ENCODE measurements around the gene AKAP7.

The AKAP7 gene

DNA sequence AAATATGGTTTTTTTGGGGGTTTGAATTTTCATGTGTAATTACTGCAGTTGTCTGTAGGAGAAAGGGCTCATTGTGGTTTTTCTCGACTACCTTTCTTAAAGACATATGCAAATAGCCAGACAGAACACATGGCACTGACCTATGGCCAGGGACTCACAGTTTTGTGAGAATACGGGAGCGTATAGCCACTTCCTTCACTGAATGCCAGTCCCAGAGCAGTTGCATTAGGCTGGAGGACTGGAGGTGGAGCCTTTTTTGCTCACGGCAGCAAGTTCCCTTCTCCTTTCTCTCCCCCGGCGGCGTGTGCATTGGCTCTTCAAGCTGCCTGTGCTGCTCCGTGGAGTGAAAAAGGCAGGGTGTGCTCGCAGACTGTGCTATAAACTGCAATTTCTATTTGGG is 114.9 kb downstream of the AKAP7 start:
- POLR2A ChIA-PET, result no interaction called here
- peak; percentile 55 to 83 (median 73) for DNase-seq
- Histone ChIP-seq H3K4me3 (ENCODE audit: control insufficient read depth in 1 of 7, extremely low read depth in 1 of 7, insufficient read depth in 4 of 7, low read depth in 2 of 7, low read length in 6 of 7) (peak overlapping the region in 6 of 7 experiments; percentile 41 to 79 (median 59)), H3K9me3 (ENCODE audit: control extremely low read depth in 1 of 5, control insufficient read depth in 4 of 5, insufficient read depth in 2 of 5, low read depth in 1 of 5, low read length in 4 of 5) (no peaks in the 10 kb centered on the region), H3K36me3 (ENCODE audit: control insufficient read depth in 4 of 4, insufficient read depth in 4 of 4, low read length in 3 of 4) (no peaks in the 10 kb centered on the region), H3K27me3 (replicated peaks in 2 of 5; ENCODE audit: control insufficient read depth in 4 of 5, insufficient read depth in 5 of 5, low read length in 4 of 5) (no peaks in the 10 kb centered on the region), H3K4me1 (ENCODE audit: control extremely low read depth in 1 of 4, control insufficient read depth in 4 of 4, insufficient read depth in 4 of 4, low read length in 3 of 4) (peaks cover 15 to 37% (median 28%) of the 10 kb centered on the region in 4 experiments), H3K27ac (ENCODE audit: insufficient read depth in 1 of 2, low read depth in 1 of 2, low read length in 2 of 2, poor library complexity in 1 of 2, severe bottlenecking in 2 of 2) (no peak overlapping the region)
- WGBS (ENCODE audit: insufficient coverage), result 0% methylated on average over 6 of the region's 9 CpGs
- CTCF ChIA-PET, result interaction anchor here (0.9 kb wide), 1 partner anchor 98 kb away, joined by 3 read pairs; no protein-coding TSS in a partner anchor

DNA sequence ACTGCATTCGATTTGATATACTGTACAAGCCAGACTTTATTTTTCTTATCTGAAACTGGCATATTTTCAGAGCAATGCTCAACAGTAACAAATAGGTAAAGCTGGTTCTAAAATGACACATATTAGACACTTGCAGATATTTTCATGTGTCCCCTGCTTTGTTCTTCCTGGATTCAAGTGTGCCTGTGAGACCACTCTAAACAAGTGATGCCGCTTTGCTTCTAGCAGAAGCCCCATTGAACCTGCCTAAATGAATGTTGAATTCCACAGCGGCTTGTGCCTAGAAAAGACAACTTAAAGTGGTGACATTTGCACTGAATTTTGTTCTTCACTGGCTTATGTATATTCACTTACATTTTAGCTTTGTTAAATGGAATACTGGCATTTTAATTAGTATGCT is 115.7 kb downstream of the AKAP7 start:
- Histone ChIP-seq H3K36me3 (ENCODE audit: control insufficient read depth in 4 of 4, insufficient read depth in 4 of 4, low read length in 3 of 4) (no peaks in the 10 kb centered on the region), H3K4me1 (ENCODE audit: control extremely low read depth in 1 of 4, control insufficient read depth in 4 of 4, insufficient read depth in 4 of 4, low read length in 3 of 4) (peaks cover 18 to 44% (median 31%) of the 10 kb centered on the region in 4 experiments), H3K4me3 (ENCODE audit: control insufficient read depth in 1 of 7, extremely low read depth in 1 of 7, insufficient read depth in 4 of 7, low read depth in 2 of 7, low read length in 6 of 7) (peak overlapping the region in 3 of 7 experiments; percentile 50 to 79 (median 58)), H3K27ac (ENCODE audit: insufficient read depth in 1 of 2, low read depth in 1 of 2, low read length in 2 of 2, poor library complexity in 1 of 2, severe bottlenecking in 2 of 2) (no peak overlapping the region), H3K9me3 (ENCODE audit: control extremely low read depth in 1 of 5, control insufficient read depth in 4 of 5, insufficient read depth in 2 of 5, low read depth in 1 of 5, low read length in 4 of 5) (no peaks in the 10 kb centered on the region), H3K27me3 (replicated peaks in 2 of 5; ENCODE audit: control insufficient read depth in 4 of 5, insufficient read depth in 5 of 5, low read length in 4 of 5) (no peaks in the 10 kb centered on the region)
- DNase-seq, result no peak
- WGBS (ENCODE audit: insufficient coverage), result 76% methylated on average over 2 of the region's 3 CpGs
- ChIA-PET CTCF (interaction anchor here (0.9 kb wide), 1 partner anchor 97 kb away, joined by 3 read pairs; no protein-coding TSS in a partner anchor), POLR2A (no interaction called here)

DNA sequence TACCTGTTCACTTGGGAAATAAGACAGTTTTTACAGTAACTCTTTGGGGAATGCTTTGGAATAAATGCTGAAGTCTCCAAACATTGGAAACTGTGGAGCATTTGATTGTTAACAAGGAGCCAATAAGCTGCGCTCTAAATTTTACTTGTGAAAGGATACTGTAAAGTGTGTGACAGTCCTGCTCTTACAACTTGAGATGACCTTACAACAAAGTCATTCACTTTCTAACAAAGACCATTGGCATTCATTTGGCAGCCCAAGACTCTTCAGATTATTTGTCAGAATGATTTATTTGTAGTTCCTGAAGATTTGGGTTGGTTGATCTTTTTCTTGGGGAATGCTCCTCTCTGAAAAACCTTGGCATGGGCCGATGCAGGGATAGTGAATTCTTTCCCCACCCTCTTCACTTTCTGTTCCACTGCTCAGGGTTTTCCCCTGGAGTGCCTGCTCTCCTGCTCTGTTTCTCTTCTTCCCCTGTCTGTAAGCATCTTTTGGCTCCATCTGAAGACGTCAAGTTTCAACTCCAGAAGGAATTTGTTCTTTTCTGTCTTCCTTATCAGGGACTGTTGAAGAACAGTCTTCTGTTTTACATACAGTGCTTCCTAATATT is 116.4 kb downstream of the AKAP7 start:
- Histone ChIP-seq H3K36me3 (ENCODE audit: control insufficient read depth in 4 of 4, insufficient read depth in 4 of 4, low read length in 3 of 4) (no peaks in the 10 kb centered on the region), H3K27me3 (replicated peaks in 2 of 5; ENCODE audit: control insufficient read depth in 4 of 5, insufficient read depth in 5 of 5, low read length in 4 of 5) (no peaks in the 10 kb centered on the region), H3K4me1 (ENCODE audit: control extremely low read depth in 1 of 4, control insufficient read depth in 4 of 4, insufficient read depth in 4 of 4, low read length in 3 of 4) (peaks cover 18 to 44% (median 31%) of the 10 kb centered on the region in 4 experiments), H3K27ac (ENCODE audit: insufficient read depth in 1 of 2, low read depth in 1 of 2, low read length in 2 of 2, poor library complexity in 1 of 2, severe bottlenecking in 2 of 2) (no peak overlapping the region), H3K9me3 (ENCODE audit: control extremely low read depth in 1 of 5, control insufficient read depth in 4 of 5, insufficient read depth in 2 of 5, low read depth in 1 of 5, low read length in 4 of 5) (no peaks in the 10 kb centered on the region), H3K4me3 (ENCODE audit: control insufficient read depth in 1 of 7, extremely low read depth in 1 of 7, insufficient read depth in 4 of 7, low read depth in 2 of 7, low read length in 6 of 7) (no peak overlapping the region)
- ChIA-PET CTCF (no interaction called here), POLR2A (no interaction called here)
- 80% methylated on average over 1 of the region's 3 CpGs for WGBS (ENCODE audit: insufficient coverage)
- no peak for DNase-seq

DNA sequence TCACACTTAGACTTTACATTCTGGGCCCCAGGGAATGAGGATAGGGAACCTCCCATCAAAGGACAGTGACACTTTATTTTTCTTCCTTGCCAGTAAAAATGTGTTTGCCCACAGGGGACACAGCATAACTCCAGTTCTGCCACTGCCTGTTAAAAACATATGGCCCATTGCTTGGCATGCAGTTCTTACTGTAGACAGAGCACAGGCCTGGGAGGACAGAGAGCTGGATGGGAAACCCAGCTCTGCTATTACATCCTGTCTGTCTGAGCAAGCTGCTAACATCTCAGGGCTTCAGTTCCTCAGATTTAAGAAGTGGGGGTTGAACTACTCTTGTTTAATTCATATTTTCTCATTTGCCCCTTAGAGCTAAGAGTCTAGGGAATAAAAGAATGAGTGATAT is 120.2 kb downstream of the AKAP7 start:
- POLR2A ChIA-PET, result no interaction called here
- peak in 2 of 3 donors; percentile 13 to 44 for DNase-seq
- Histone ChIP-seq H3K4me3 (ENCODE audit: control insufficient read depth in 1 of 7, extremely low read depth in 1 of 7, insufficient read depth in 4 of 7, low read depth in 2 of 7, low read length in 6 of 7) (no peak overlapping the region), H3K27ac (ENCODE audit: insufficient read depth in 1 of 2, low read depth in 1 of 2, low read length in 2 of 2, poor library complexity in 1 of 2, severe bottlenecking in 2 of 2) (no peak overlapping the region), H3K27me3 (replicated peaks in 2 of 5; ENCODE audit: control insufficient read depth in 4 of 5, insufficient read depth in 5 of 5, low read length in 4 of 5) (no peaks in the 10 kb centered on the region), H3K9me3 (ENCODE audit: control extremely low read depth in 1 of 5, control insufficient read depth in 4 of 5, insufficient read depth in 2 of 5, low read depth in 1 of 5, low read length in 4 of 5) (no peaks in the 10 kb centered on the region), H3K4me1 (ENCODE audit: control extremely low read depth in 1 of 4, control insufficient read depth in 4 of 4, insufficient read depth in 4 of 4, low read length in 3 of 4) (peaks cover 12 to 35% (median 21%) of the 10 kb centered on the region in 4 experiments), H3K36me3 (ENCODE audit: control insufficient read depth in 4 of 4, insufficient read depth in 4 of 4, low read length in 3 of 4) (no peaks in the 10 kb centered on the region)
- CTCF ChIA-PET, result no interaction called here

DNA sequence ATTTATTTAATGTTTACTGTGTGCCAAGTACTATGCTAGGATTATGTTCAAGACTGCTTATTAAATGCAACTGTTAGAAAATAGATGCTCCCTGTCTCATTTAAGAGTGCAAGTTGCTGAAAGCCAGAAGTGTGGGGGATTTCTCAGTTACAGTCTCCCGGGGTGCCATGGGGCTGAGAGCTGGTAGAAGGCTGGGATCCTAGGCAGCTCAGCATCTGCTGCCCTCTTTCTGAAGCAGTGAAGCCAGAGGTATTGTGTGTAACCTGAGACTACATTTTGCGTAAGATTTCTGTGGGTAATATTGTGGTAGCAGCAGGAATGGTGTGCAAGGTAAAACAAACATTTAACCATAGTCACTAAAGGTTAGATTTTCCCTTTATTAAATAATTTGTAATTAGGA is 120.6 kb downstream of the AKAP7 start:
- Histone ChIP-seq H3K4me3 (ENCODE audit: control insufficient read depth in 1 of 7, extremely low read depth in 1 of 7, insufficient read depth in 4 of 7, low read depth in 2 of 7, low read length in 6 of 7) (no peak overlapping the region), H3K9me3 (ENCODE audit: control extremely low read depth in 1 of 5, control insufficient read depth in 4 of 5, insufficient read depth in 2 of 5, low read depth in 1 of 5, low read length in 4 of 5) (peaks cover 0 to 2% (median 0%) of the 10 kb centered on the region in 5 experiments), H3K27ac (ENCODE audit: insufficient read depth in 1 of 2, low read depth in 1 of 2, low read length in 2 of 2, poor library complexity in 1 of 2, severe bottlenecking in 2 of 2) (no peak overlapping the region), H3K36me3 (ENCODE audit: control insufficient read depth in 4 of 4, insufficient read depth in 4 of 4, low read length in 3 of 4) (no peaks in the 10 kb centered on the region), H3K27me3 (replicated peaks in 2 of 5; ENCODE audit: control insufficient read depth in 4 of 5, insufficient read depth in 5 of 5, low read length in 4 of 5) (no peaks in the 10 kb centered on the region), H3K4me1 (ENCODE audit: control extremely low read depth in 1 of 4, control insufficient read depth in 4 of 4, insufficient read depth in 4 of 4, low read length in 3 of 4) (peaks cover 7 to 30% (median 17%) of the 10 kb centered on the region in 4 experiments)
- DNase-seq, result no peak
- 67% methylated on average over 1 of the region's 2 CpGs for WGBS (ENCODE audit: insufficient coverage)
- ChIA-PET POLR2A (no interaction called here), CTCF (no interaction called here)

DNA sequence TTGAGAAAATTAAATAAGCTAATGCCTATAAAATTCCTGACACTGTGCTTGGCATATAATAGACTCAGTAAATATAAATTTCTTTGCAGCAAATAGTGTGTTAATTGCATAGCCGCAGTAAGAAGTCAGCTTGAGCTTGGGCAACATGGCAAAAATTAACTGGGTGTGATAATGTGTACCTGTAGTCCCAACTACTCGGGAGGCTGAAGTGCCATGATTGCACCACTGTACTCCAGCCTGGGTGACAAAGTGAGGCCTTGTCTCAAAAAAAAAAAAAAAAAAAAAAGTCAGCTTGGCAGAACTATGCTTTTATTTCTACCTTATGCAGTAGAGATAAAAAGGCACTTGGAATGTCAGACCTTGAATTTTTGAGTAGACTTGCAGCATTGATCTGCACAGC is 121.8 kb downstream of the AKAP7 start:
- no peaks in the 10 kb centered on the region for H3K36me3 ChIP-seq (ENCODE audit: control insufficient read depth in 4 of 4, insufficient read depth in 4 of 4, low read length in 3 of 4)
- WGBS (ENCODE audit: insufficient coverage), result no CpG with 5 or more reads among the region's 2 CpGs
- no peaks in the 10 kb centered on the region for H3K27me3 ChIP-seq (replicated peaks in 2 of 5; ENCODE audit: control insufficient read depth in 4 of 5, insufficient read depth in 5 of 5, low read length in 4 of 5)
- H3K4me3 ChIP-seq (ENCODE audit: control insufficient read depth in 1 of 7, extremely low read depth in 1 of 7, insufficient read depth in 4 of 7, low read depth in 2 of 7, low read length in 6 of 7), result no peak overlapping the region
- no peak for DNase-seq
- peaks cover 5 to 18% (median 11%) of the 10 kb centered on the region in 4 experiments for H3K4me1 ChIP-seq (ENCODE audit: control extremely low read depth in 1 of 4, control insufficient read depth in 4 of 4, insufficient read depth in 4 of 4, low read length in 3 of 4)
- CTCF ChIA-PET, result interaction anchor here (0.9 kb wide), 1 partner anchor 35 kb away, joined by 3 read pairs; no protein-coding TSS in a partner anchor
- H3K9me3 ChIP-seq (ENCODE audit: control extremely low read depth in 1 of 5, control insufficient read depth in 4 of 5, insufficient read depth in 2 of 5, low read depth in 1 of 5, low read length in 4 of 5), result peaks cover 0 to 3% (median 2%) of the 10 kb centered on the region in 5 experiments
- POLR2A ChIA-PET, result no interaction called here
- H3K27ac ChIP-seq (ENCODE audit: insufficient read depth in 1 of 2, low read depth in 1 of 2, low read length in 2 of 2, poor library complexity in 1 of 2, severe bottlenecking in 2 of 2), result no peak overlapping the region

DNA sequence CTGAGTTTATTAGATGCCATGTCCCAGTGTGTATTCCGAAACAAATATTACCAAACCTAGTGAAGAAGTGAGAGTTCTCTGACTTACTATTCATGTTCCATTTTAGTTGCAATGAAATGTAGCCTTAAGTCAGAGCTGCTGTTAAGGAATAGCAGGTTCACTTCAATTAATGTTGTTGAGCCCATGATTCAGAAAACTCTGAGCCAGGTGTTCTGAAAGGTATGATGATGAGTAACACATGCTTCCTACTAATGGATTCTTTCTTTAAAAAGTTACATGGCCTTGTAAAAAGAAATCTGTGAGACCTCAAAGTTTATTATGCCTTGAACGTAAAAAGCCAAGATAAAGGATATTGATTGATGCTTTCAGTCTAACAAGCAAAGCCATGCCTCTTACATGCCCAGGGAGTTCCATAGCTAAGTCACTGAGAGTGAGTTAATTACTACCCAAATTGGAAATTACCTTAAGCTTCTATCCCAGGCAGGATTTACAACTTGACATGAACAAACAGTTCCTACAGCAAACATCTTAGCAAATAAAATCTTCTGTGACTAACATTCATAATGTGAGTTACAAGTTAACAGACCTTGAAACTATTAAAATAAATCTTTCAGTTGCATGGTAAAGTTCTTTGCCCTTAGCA is 122.9 kb downstream of the AKAP7 start:
- H3K4me3 ChIP-seq (ENCODE audit: control insufficient read depth in 1 of 7, extremely low read depth in 1 of 7, insufficient read depth in 4 of 7, low read depth in 2 of 7, low read length in 6 of 7), result no peak overlapping the region
- H3K4me1 ChIP-seq (ENCODE audit: control extremely low read depth in 1 of 4, control insufficient read depth in 4 of 4, insufficient read depth in 4 of 4, low read length in 3 of 4), result peaks cover 0 to 9% (median 5%) of the 10 kb centered on the region in 4 experiments
- no peaks in the 10 kb centered on the region for H3K27me3 ChIP-seq (replicated peaks in 2 of 5; ENCODE audit: control insufficient read depth in 4 of 5, insufficient read depth in 5 of 5, low read length in 4 of 5)
- H3K27ac ChIP-seq (ENCODE audit: insufficient read depth in 1 of 2, low read depth in 1 of 2, low read length in 2 of 2, poor library complexity in 1 of 2, severe bottlenecking in 2 of 2), result no peak overlapping the region
- DNase-seq, result no peak
- peaks cover 0 to under 1% (median 0%) of the 10 kb centered on the region in 4 experiments for H3K36me3 ChIP-seq (ENCODE audit: control insufficient read depth in 4 of 4, insufficient read depth in 4 of 4, low read length in 3 of 4)
- ChIA-PET CTCF (interaction anchor here (0.9 kb wide), 1 partner anchor 34 kb away, joined by 3 read pairs; no protein-coding TSS in a partner anchor), POLR2A (no interaction called here)
- 100% methylated on average over 1 of the region's 2 CpGs for WGBS (ENCODE audit: insufficient coverage)
- H3K9me3 ChIP-seq (ENCODE audit: control extremely low read depth in 1 of 5, control insufficient read depth in 4 of 5, insufficient read depth in 2 of 5, low read depth in 1 of 5, low read length in 4 of 5), result peaks cover 0 to 3% (median 2%) of the 10 kb centered on the region in 5 experiments

Measured in common myeloid progenitor, CD34-positive (primary cell).